Measurements from ENCODE around the gene GREM1.

The GREM1 gene

DNA sequence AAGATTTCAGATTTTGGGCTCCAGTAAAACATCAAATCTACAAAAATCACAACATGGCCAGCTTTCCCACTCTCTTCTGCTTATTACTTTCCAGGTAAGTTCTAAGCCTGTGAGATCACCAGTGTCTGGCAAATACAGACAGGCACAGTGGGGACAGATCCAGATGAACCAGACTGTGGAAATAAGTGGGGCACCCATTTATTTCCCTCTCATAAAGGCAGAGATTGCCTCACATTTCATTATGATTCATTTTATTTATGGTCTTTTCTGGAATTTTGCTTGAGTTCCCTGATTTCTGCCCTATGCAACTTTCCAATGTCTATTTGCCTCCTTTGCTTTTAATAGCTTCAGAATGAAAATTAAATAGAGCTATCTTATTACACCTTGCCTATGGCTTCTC lies 66.8 kb downstream of the GREM1 start:
- H3K4me1 ChIP-seq (ENCODE audit: low read length), result no peaks in the 10 kb centered on the region
- H3K4me2 ChIP-seq (ENCODE audit: low read depth, low read length), result no peak overlapping the region
- H3K9ac ChIP-seq (ENCODE audit: low read length), result no peak overlapping the region
- no peak overlapping the region for H3K27ac ChIP-seq (ENCODE audit: low read length)
- no peaks in the 10 kb centered on the region for H3K27me3 ChIP-seq (replicated peaks; ENCODE audit: insufficient read depth, low read length)
- no peak overlapping the region for H2AFZ ChIP-seq (ENCODE audit: low read length)
- no peaks in the 10 kb centered on the region for H3K79me2 ChIP-seq (ENCODE audit: low read length)
- H3K4me3 ChIP-seq (ENCODE audit: low read length), result no peak overlapping the region
- no peak for DNase-seq
- H3K9me3 ChIP-seq (replicated peaks; ENCODE audit: insufficient read depth, low read length), result no peaks in the 10 kb centered on the region
- H3F3A ChIP-seq (ENCODE audit: insufficient read depth, low read length), result no peaks in the 10 kb centered on the region
- H3K9me2 ChIP-seq (replicated peaks; ENCODE audit: insufficient read depth, low read length), result no peaks in the 10 kb centered on the region
- H3K36me3 ChIP-seq (replicated peaks; ENCODE audit: insufficient read depth, low read length), result no peaks in the 10 kb centered on the region
- TF ChIP-seq, protein P1, sequence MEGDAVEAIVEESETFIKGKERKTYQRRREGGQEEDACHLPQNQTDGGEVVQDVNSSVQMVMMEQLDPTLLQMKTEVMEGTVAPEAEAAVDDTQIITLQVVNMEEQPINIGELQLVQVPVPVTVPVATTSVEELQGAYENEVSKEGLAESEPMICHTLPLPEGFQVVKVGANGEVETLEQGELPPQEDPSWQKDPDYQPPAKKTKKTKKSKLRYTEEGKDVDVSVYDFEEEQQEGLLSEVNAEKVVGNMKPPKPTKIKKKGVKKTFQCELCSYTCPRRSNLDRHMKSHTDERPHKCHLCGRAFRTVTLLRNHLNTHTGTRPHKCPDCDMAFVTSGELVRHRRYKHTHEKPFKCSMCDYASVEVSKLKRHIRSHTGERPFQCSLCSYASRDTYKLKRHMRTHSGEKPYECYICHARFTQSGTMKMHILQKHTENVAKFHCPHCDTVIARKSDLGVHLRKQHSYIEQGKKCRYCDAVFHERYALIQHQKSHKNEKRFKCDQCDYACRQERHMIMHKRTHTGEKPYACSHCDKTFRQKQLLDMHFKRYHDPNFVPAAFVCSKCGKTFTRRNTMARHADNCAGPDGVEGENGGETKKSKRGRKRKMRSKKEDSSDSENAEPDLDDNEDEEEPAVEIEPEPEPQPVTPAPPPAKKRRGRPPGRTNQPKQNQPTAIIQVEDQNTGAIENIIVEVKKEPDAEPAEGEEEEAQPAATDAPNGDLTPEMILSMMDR (IDR thresholded peaks at IDR 0.05; ENCODE audit: low read length), result no peak
- TF ChIP-seq EZH2phosphoT487 (IDR thresholded peaks at IDR 0.05; ENCODE audit: low read length) (no peak), EZH2 (optimal IDR thresholded peaks at IDR 0.05; ENCODE audit: low read depth, low read length) (no peak)
- no peaks in the 10 kb centered on the region for H4K20me1 ChIP-seq (ENCODE audit: insufficient read depth, low read length)

DNA sequence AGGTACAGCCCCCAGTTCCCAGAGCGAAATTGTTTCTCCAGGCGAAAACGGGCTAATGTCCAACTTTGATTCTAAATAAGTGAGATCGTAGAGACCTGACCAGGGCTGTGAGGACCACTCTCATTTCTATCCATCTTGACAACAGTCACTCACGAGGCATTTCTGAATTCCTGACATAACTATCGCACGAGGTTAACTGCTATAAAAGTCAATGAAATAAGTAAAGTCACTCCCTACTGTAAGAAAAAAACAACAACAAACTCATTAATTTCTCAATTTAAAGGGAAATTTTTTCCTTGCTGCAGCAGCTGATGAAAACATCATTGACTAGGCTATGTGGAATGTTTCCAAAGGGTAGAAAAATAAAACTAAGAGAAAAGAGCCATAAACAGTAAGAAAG lies 69.1 kb downstream of the GREM1 start:
- no peak for DNase-seq
- TF ChIP-seq, protein P1 (IDR thresholded peaks at IDR 0.05; ENCODE audit: low read length), result no peak
- TF ChIP-seq EZH2 (optimal IDR thresholded peaks at IDR 0.05; ENCODE audit: low read depth, low read length) (no peak), EZH2phosphoT487 (IDR thresholded peaks at IDR 0.05; ENCODE audit: low read length) (no peak)
- Histone ChIP-seq H3F3A (ENCODE audit: insufficient read depth, low read length) (no peaks in the 10 kb centered on the region), H3K4me2 (ENCODE audit: low read depth, low read length) (no peak overlapping the region), H3K9me3 (replicated peaks; ENCODE audit: insufficient read depth, low read length) (no peaks in the 10 kb centered on the region), H2AFZ (ENCODE audit: low read length) (no peak overlapping the region), H3K36me3 (replicated peaks; ENCODE audit: insufficient read depth, low read length) (no peaks in the 10 kb centered on the region), H3K9ac (ENCODE audit: low read length) (no peak overlapping the region), H3K79me2 (ENCODE audit: low read length) (no peaks in the 10 kb centered on the region), H3K9me2 (replicated peaks; ENCODE audit: insufficient read depth, low read length) (no peaks in the 10 kb centered on the region), H3K4me1 (ENCODE audit: low read length) (no peaks in the 10 kb centered on the region), H4K20me1 (ENCODE audit: insufficient read depth, low read length) (no peaks in the 10 kb centered on the region), H3K27ac (ENCODE audit: low read length) (no peak overlapping the region), H3K4me3 (ENCODE audit: low read length) (no peak overlapping the region), H3K27me3 (replicated peaks; ENCODE audit: insufficient read depth, low read length) (no peaks in the 10 kb centered on the region)

DNA sequence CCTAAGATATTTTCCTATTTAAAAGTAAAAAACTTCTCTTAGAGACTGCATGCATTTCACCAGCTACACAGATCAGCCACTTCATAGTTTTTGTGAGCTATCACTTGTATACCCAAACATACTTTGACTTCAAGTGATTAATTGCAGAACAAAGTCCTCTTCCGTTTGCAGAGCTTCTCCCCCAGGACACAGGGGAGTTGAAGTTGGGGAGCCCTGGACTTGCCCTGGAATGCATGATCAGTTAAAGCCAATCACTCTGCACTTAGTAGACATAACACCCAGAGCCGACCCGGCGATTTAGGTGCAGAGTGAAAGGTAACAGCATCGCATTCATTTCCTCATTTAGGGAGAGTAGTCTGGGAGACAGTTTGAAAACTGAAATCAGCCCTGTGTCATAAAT lies 70.1 kb downstream of the GREM1 start:
- no peak overlapping the region for H3K4me2 ChIP-seq (ENCODE audit: low read depth, low read length)
- no peak overlapping the region for H3K4me3 ChIP-seq (ENCODE audit: low read length)
- no peaks in the 10 kb centered on the region for H3K79me2 ChIP-seq (ENCODE audit: low read length)
- H3K9me3 ChIP-seq (replicated peaks; ENCODE audit: insufficient read depth, low read length), result no peaks in the 10 kb centered on the region
- no peaks in the 10 kb centered on the region for H4K20me1 ChIP-seq (ENCODE audit: insufficient read depth, low read length)
- no peak for DNase-seq
- TF ChIP-seq EZH2 (optimal IDR thresholded peaks at IDR 0.05; ENCODE audit: low read depth, low read length) (no peak), EZH2phosphoT487 (IDR thresholded peaks at IDR 0.05; ENCODE audit: low read length) (no peak)
- TF ChIP-seq, protein P1 (IDR thresholded peaks at IDR 0.05; ENCODE audit: low read length), result no peak
- H3K4me1 ChIP-seq (ENCODE audit: low read length), result no peaks in the 10 kb centered on the region
- no peak overlapping the region for H3K27ac ChIP-seq (ENCODE audit: low read length)
- H3K9ac ChIP-seq (ENCODE audit: low read length), result no peak overlapping the region
- no peak overlapping the region for H2AFZ ChIP-seq (ENCODE audit: low read length)
- H3K9me2 ChIP-seq (replicated peaks; ENCODE audit: insufficient read depth, low read length), result no peaks in the 10 kb centered on the region
- no peaks in the 10 kb centered on the region for H3F3A ChIP-seq (ENCODE audit: insufficient read depth, low read length)
- H3K27me3 ChIP-seq (replicated peaks; ENCODE audit: insufficient read depth, low read length), result no peaks in the 10 kb centered on the region
- H3K36me3 ChIP-seq (replicated peaks; ENCODE audit: insufficient read depth, low read length), result no peaks in the 10 kb centered on the region
